ENCODE results near the gene TXNRD2. TPM values are rescaled to one million over a fixed set of nuclear protein-coding genes. Genes with fewer than 3 reads are reported as not detected.

TXNRD2 gene
- total RNA-seq, 3 donors from 2014 or later (not counting 1 experiment from before 2014, with no cell fraction given) = 23.5 to 37.3 (median 24.4) TPM

DNA sequence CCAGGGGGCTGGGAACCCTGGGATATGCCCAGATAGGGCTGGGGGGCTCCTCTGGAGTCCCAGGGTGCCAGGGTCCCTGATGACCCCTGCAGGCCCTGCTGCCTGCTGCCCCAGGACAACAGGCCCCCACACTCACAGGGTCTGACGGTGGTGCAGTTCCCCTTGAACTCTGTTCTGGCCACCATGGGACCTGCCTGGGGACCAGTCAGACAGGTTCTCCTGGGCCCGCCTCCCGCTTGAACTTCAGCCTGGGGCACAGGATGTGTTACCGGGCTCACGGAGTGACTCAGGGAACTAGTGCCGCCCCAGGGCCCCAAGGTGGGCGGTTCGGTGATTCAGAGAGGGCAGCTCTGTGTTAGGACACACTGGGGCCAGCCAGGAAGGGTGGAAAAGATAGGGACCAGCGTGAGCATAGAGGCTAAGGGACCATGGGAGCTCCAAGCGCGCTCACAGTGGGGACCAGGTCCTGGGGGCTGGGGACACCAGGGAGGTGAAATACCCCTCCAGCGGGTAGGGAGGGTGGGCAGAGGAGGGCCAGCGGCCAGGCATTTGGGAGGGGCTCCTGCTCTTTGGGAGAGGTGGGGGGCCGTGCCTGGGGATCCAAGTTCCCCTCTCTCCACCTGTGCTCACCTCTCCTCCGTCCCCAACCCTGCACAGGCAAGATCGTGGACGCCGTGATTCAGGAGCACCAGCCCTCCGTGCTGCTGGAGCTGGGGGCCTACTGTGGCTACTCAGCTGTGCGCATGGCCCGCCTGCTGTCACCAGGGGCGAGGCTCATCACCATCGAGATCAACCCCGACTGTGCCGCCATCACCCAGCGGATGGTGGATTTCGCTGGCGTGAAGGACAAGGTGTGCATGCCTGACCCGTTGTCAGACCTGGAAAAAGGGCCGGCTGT, 21.5 kb upstream of the TXNRD2 start:
- Histone ChIP-seq H3K9me3 (ENCODE audit: control insufficient read depth, insufficient read depth, low read length) (no peaks in the 10 kb centered on the region), H3K27ac (ENCODE audit: low read length) (no peak overlapping the region), H3K4me3 (ENCODE audit: low read length) (no peak overlapping the region), H3K36me3 (ENCODE audit: control insufficient read depth, insufficient read depth, low read length) (peaks cover 26% of the 10 kb centered on the region), H3K27me3 (ENCODE audit: control insufficient read depth, insufficient read depth, low read length) (no peaks in the 10 kb centered on the region), H3K4me1 (ENCODE audit: control insufficient read depth, insufficient read depth, low read length) (peaks cover 32% of the 10 kb centered on the region)
- peaks cover 16 to 21% of the 10 kb centered on the region in 2 donors for H3K4me1 Mint-ChIP-seq
- no peak for ATAC-seq
- no peak overlapping the region for H3K4me3 Mint-ChIP-seq
- H3K36me3 Mint-ChIP-seq = no peaks in the 10 kb centered on the region
- H3K27ac Mint-ChIP-seq = no peak overlapping the region
- intact Hi-C loops (cut with micrococcal nuclease) = no loop called here
- TF ChIP-seq, protein P1, sequence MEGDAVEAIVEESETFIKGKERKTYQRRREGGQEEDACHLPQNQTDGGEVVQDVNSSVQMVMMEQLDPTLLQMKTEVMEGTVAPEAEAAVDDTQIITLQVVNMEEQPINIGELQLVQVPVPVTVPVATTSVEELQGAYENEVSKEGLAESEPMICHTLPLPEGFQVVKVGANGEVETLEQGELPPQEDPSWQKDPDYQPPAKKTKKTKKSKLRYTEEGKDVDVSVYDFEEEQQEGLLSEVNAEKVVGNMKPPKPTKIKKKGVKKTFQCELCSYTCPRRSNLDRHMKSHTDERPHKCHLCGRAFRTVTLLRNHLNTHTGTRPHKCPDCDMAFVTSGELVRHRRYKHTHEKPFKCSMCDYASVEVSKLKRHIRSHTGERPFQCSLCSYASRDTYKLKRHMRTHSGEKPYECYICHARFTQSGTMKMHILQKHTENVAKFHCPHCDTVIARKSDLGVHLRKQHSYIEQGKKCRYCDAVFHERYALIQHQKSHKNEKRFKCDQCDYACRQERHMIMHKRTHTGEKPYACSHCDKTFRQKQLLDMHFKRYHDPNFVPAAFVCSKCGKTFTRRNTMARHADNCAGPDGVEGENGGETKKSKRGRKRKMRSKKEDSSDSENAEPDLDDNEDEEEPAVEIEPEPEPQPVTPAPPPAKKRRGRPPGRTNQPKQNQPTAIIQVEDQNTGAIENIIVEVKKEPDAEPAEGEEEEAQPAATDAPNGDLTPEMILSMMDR (IDR thresholded peaks at IDR 0.05) = no peak
- H3K9me3 Mint-ChIP-seq = no peaks in the 10 kb centered on the region
- DNase-seq = no peak
- H3K27me3 Mint-ChIP-seq (ENCODE audit: low read depth in 2 of 2) = no peaks in the 10 kb centered on the region
- WGBS (ENCODE audit: insufficient coverage) = 92% methylated on average over 28 of the region's 30 CpGs

GRCh38 chr22:19962246-19962908, 20.8 kb upstream of the TXNRD2 start:
- H3K4me3 Mint-ChIP-seq = no peak overlapping the region
- H3K27ac Mint-ChIP-seq = no peak overlapping the region
- no peaks in the 10 kb centered on the region for H3K9me3 Mint-ChIP-seq
- Histone ChIP-seq H3K4me3 (ENCODE audit: low read length) (no peak overlapping the region), H3K36me3 (ENCODE audit: control insufficient read depth, insufficient read depth, low read length) (peaks cover 18% of the 10 kb centered on the region), H3K4me1 (ENCODE audit: control insufficient read depth, insufficient read depth, low read length) (peaks cover 35% of the 10 kb centered on the region), H3K27ac (ENCODE audit: low read length) (no peak overlapping the region), H3K27me3 (ENCODE audit: control insufficient read depth, insufficient read depth, low read length) (no peaks in the 10 kb centered on the region), H3K9me3 (ENCODE audit: control insufficient read depth, insufficient read depth, low read length) (no peaks in the 10 kb centered on the region)
- ATAC-seq = peak; percentile 46 to 62 (median 57)
- H3K36me3 Mint-ChIP-seq = no peaks in the 10 kb centered on the region
- TF ChIP-seq, protein P1 (IDR thresholded peaks at IDR 0.05) = no peak
- H3K4me1 Mint-ChIP-seq = peaks cover 16 to 20% of the 10 kb centered on the region in 2 donors
- no peaks in the 10 kb centered on the region for H3K27me3 Mint-ChIP-seq (ENCODE audit: low read depth in 2 of 2)
- intact Hi-C loops (cut with micrococcal nuclease) = no loop called here
- DNase-seq = peak in 1 of 2 donors; percentile 65
- 85% methylated on average over 22 of the region's 22 CpGs for WGBS (ENCODE audit: insufficient coverage)

DNA sequence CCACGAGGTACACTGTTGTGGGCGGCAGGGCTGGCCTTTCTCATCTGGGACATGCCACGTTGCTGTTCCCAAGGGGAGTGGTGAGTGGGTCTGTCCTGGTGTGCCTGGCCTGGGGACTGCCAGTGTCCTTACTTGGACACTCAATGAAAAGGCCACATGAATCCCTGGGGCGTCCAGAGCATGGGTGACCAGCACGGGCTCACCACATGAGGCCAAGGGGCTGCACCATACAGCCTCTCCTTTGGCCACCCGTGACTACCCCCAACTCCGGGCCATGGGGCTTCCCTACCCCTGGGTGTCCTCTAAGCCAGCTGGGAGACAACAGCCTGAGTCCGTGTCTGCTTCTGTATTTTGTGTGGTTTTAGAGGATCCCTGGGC, 20.2 kb upstream of the TXNRD2 start:
- H3K4me3 Mint-ChIP-seq = no peak overlapping the region
- H3K27ac Mint-ChIP-seq = no peak overlapping the region
- WGBS (ENCODE audit: insufficient coverage) = 91% methylated on average over 8 of the region's 8 CpGs
- H3K9me3 Mint-ChIP-seq = no peaks in the 10 kb centered on the region
- no peaks in the 10 kb centered on the region for H3K27me3 ChIP-seq (ENCODE audit: control insufficient read depth, insufficient read depth, low read length)
- no peak for ATAC-seq
- no peak for DNase-seq
- intact Hi-C loops (cut with micrococcal nuclease) = no loop called here
- no peak overlapping the region for H3K27ac ChIP-seq (ENCODE audit: low read length)
- TF ChIP-seq, protein P1 (IDR thresholded peaks at IDR 0.05) = no peak
- H3K36me3 ChIP-seq (ENCODE audit: control insufficient read depth, insufficient read depth, low read length) = peaks cover 15% of the 10 kb centered on the region
- peaks cover 34% of the 10 kb centered on the region for H3K4me1 ChIP-seq (ENCODE audit: control insufficient read depth, insufficient read depth, low read length)
- peaks cover 15 to 16% of the 10 kb centered on the region in 2 donors for H3K4me1 Mint-ChIP-seq
- no peak overlapping the region for H3K4me3 ChIP-seq (ENCODE audit: low read length)
- H3K36me3 Mint-ChIP-seq = no peaks in the 10 kb centered on the region
- no peaks in the 10 kb centered on the region for H3K27me3 Mint-ChIP-seq (ENCODE audit: low read depth in 2 of 2)
- H3K9me3 ChIP-seq (ENCODE audit: control insufficient read depth, insufficient read depth, low read length) = no peaks in the 10 kb centered on the region
